Peyer's patch (tissue), 4 donors: ENCODE results near the gene ALDH2.

Experiments
- CTCF ChIP-seq, 6 experiments: fragments of 450-650 bp in 4 of 6; fragments of 200-600 bp in 2 of 6; sonication (generic) in 1 of 6; IDR thresholded peaks; one replicate each; pipeline ENCODE4 v1.5.1; 2017 to 2019; ENCODE audit warnings: antibody characterized with exemption in 6 of 6, mild to moderate bottlenecking in 3 of 6, moderate library complexity in 1 of 6
- POLR2A ChIP-seq, 2 donors: fragments of 450-650 bp; IDR thresholded peaks; one replicate each; pipeline ENCODE4 v1.5.1; 2017; ENCODE audit warnings: antibody characterized with exemption in 2 of 2, mild to moderate bottlenecking in 2 of 2, moderate library complexity in 2 of 2

- TF ChIP-seq CTCF (IDR thresholded peaks at IDR 0.05) (no peak), POLR2A (IDR thresholded peaks at IDR 0.05) (no peak)
Measured at GRCh38 chr12:111816065-111816615, 49.4 kb downstream of the ALDH2 start.
